IgD-negative memory B cell (primary cell): Measurements from ENCODE around the gene PSTPIP2. TPM values are rescaled to one million over a fixed set of nuclear protein-coding genes. Genes with fewer than 3 reads are reported as not detected.
"Not testable (repeated sequence)": the region's sequence is repeated elsewhere in the genome, so short reads cannot be mapped to it uniquely, and the experiment has no call there.

Experiments used
- H3K27ac Mint-ChIP-seq, 3 donors: one replicate each; pipeline ENCODE4 v1.8.0; 2020 to 2022; ENCODE audit warnings: mild to moderate bottlenecking in 3 of 3, mixed read lengths in 3 of 3, moderate library complexity in 1 of 3
- H3K27me3 Mint-ChIP-seq: one replicate; pipeline ENCODE4 v1.8.0; 2021; ENCODE audit warnings: mixed read lengths
- H3K36me3 Mint-ChIP-seq: one replicate; pipeline ENCODE4 v1.8.0; 2020; ENCODE audit warnings: mild to moderate bottlenecking, mixed read lengths
- H3K4me1 Mint-ChIP-seq, 3 donors: one replicate each; pipeline ENCODE4 v1.8.0; 2020 to 2022; ENCODE audit warnings: mixed read lengths in 3 of 3, mild to moderate bottlenecking in 1 of 3
- H3K4me3 Mint-ChIP-seq, 4 donors: one replicate each; pipeline ENCODE4 v1.8.0; 2020 to 2022; ENCODE audit warnings: mild to moderate bottlenecking in 4 of 4, mixed read lengths in 4 of 4, moderate library complexity in 3 of 4
- H3K9me3 Mint-ChIP-seq, 3 donors: one replicate each; pipeline ENCODE4 v1.8.0; 2020 to 2021; ENCODE audit warnings: mixed read lengths in 3 of 3, mild to moderate bottlenecking in 1 of 3
- polyA plus RNA-seq: library from polyadenylated mRNA; unstranded; fragments of 300-500 nt; fragmentation: Illumina TruSeq; gene quantifications from one replicate; pipeline ENCODE4 v1.2.3, GENCODE V29; 2021

The PSTPIP2 gene
- polyA plus RNA-seq, 1 donor from 2014 or later = 1.1 TPM

- peak overlapping the region in 1 of 4 donors; percentile 10 for H3K4me3 Mint-ChIP-seq
- peaks cover 9% of the 10 kb centered on the region for H3K36me3 Mint-ChIP-seq
- H3K4me1 Mint-ChIP-seq = peaks cover 26 to 44% (median 30%) of the 10 kb centered on the region in 3 donors
- peak overlapping the region in 1 of 3 donors; percentile 52 for H3K27ac Mint-ChIP-seq
- H3K27me3 Mint-ChIP-seq = no peaks in the 10 kb centered on the region
- H3K9me3 Mint-ChIP-seq = no peaks in the 10 kb centered on the region
These were observed 109.6 kb downstream of the PSTPIP2 start for GRCh38 chr18:45962461-45962860.

GRCh38 chr18:45959484-45959883 is 112.6 kb downstream of the PSTPIP2 start:
- not testable (repeated sequence) for H3K9me3 Mint-ChIP-seq, H3K27ac Mint-ChIP-seq, H3K4me3 Mint-ChIP-seq, H3K27me3 Mint-ChIP-seq
- Mint-ChIP-seq H3K36me3 (peaks cover 10% of the 10 kb centered on the region), H3K4me1 (peaks cover 12 to 32% (median 19%) of the 10 kb centered on the region in 3 donors)

GRCh38 chr18:45958730-45959129 is 113.3 kb downstream of the PSTPIP2 start:
- no peaks in the 10 kb centered on the region for H3K27me3 Mint-ChIP-seq
- H3K9me3 Mint-ChIP-seq = no peaks in the 10 kb centered on the region
- H3K4me3 Mint-ChIP-seq = no peak overlapping the region
- H3K27ac Mint-ChIP-seq = no peak overlapping the region
- H3K36me3 Mint-ChIP-seq = peaks cover 10% of the 10 kb centered on the region
- peaks cover 12 to 28% (median 17%) of the 10 kb centered on the region in 3 donors for H3K4me1 Mint-ChIP-seq

- Mint-ChIP-seq H3K36me3 (peaks cover 10% of the 10 kb centered on the region), H3K9me3 (no peaks in the 10 kb centered on the region), H3K4me1 (peaks cover 11 to 23% (median 14%) of the 10 kb centered on the region in 3 donors), H3K4me3 (no peak overlapping the region), H3K27me3 (no peaks in the 10 kb centered on the region), H3K27ac (peak overlapping the region in 1 of 3 donors; percentile 6)
These were observed 114.0 kb downstream of the PSTPIP2 start for GRCh38 chr18:45958027-45958426.

- Mint-ChIP-seq H3K27ac (no peak overlapping the region), H3K4me1 (peaks cover 8 to 22% (median 9%) of the 10 kb centered on the region in 3 donors), H3K4me3 (no peak overlapping the region), H3K36me3 (peaks cover 10% of the 10 kb centered on the region), H3K9me3 (no peaks in the 10 kb centered on the region), H3K27me3 (no peaks in the 10 kb centered on the region)
These were observed 115.0 kb downstream of the PSTPIP2 start for GRCh38 chr18:45957100-45957499.

GRCh38 chr18:45954070-45954934 is 117.8 kb downstream of the PSTPIP2 start:
- Mint-ChIP-seq H3K4me1 (peaks cover 3 to 9% (median 4%) of the 10 kb centered on the region in 3 donors), H3K27me3 (no peaks in the 10 kb centered on the region), H3K4me3 (no peak overlapping the region), H3K27ac (no peak overlapping the region), H3K36me3 (peaks cover 8% of the 10 kb centered on the region), H3K9me3 (no peaks in the 10 kb centered on the region)

- Mint-ChIP-seq H3K4me1 (peaks cover 3 to 4% (median 3%) of the 10 kb centered on the region in 3 donors), H3K27ac (no peak overlapping the region), H3K36me3 (peaks cover 7% of the 10 kb centered on the region), H3K27me3 (no peaks in the 10 kb centered on the region), H3K9me3 (no peaks in the 10 kb centered on the region), H3K4me3 (no peak overlapping the region)
These were observed 120.9 kb downstream of the PSTPIP2 start for GRCh38 chr18:45951016-45951714.

- Mint-ChIP-seq H3K27ac (no peak overlapping the region), H3K27me3 (no peaks in the 10 kb centered on the region), H3K36me3 (peaks cover 7% of the 10 kb centered on the region), H3K4me3 (no peak overlapping the region), H3K4me1 (no peaks in the 10 kb centered on the region), H3K9me3 (no peaks in the 10 kb centered on the region)
These were observed 126.4 kb downstream of the PSTPIP2 start for GRCh38 chr18:45945669-45946068.

- H3K27me3 Mint-ChIP-seq = no peaks in the 10 kb centered on the region
- H3K4me1 Mint-ChIP-seq = no peaks in the 10 kb centered on the region
- H3K36me3 Mint-ChIP-seq = peaks cover 11% of the 10 kb centered on the region
- no peak overlapping the region for H3K27ac Mint-ChIP-seq
- no peak overlapping the region for H3K4me3 Mint-ChIP-seq
- no peaks in the 10 kb centered on the region for H3K9me3 Mint-ChIP-seq
These were observed 131.3 kb downstream of the PSTPIP2 start for GRCh38 chr18:45940724-45941123.

GRCh38 chr18:45939236-45939635 is 132.8 kb downstream of the PSTPIP2 start:
- Mint-ChIP-seq H3K4me3 (no peak overlapping the region), H3K4me1 (no peaks in the 10 kb centered on the region), H3K36me3 (peaks cover 11% of the 10 kb centered on the region), H3K27me3 (no peaks in the 10 kb centered on the region), H3K9me3 (no peaks in the 10 kb centered on the region), H3K27ac (no peak overlapping the region)

GRCh38 chr18:45938488-45938935 is 133.5 kb downstream of the PSTPIP2 start:
- Mint-ChIP-seq H3K9me3 (no peaks in the 10 kb centered on the region), H3K27ac (no peak overlapping the region), H3K27me3 (no peaks in the 10 kb centered on the region), H3K4me1 (no peaks in the 10 kb centered on the region), H3K36me3 (peaks cover 11% of the 10 kb centered on the region), H3K4me3 (no peak overlapping the region)

- H3K36me3 Mint-ChIP-seq = peaks cover 8% of the 10 kb centered on the region
- no peaks in the 10 kb centered on the region for H3K4me1 Mint-ChIP-seq
- no peaks in the 10 kb centered on the region for H3K27me3 Mint-ChIP-seq
- H3K27ac Mint-ChIP-seq = no peak overlapping the region
- H3K9me3 Mint-ChIP-seq = no peaks in the 10 kb centered on the region
- H3K4me3 Mint-ChIP-seq = no peak overlapping the region
These were observed 136.3 kb downstream of the PSTPIP2 start for GRCh38 chr18:45935591-45936335.
